ENCODE measurements around the gene ASCC3.

DNA sequence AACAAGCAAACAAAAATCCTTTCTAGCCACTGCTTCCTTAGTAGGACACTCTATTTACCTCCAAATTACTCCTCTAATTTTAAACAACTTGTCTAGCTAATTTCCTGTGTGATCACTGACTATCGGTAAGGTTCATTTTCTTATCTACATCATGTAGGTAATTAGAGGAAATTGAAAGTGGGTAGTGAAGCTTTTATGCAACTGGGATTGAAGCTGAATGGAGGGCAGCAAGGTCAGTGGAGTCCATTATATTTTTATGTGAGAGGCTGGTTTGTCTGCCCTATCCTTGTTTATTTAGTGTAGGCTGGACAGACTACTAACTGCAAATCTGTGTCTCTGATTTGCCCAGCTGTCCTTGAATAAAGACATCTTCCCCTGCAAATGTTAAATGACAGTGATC is 327.9 kb downstream of the ASCC3 start:
- no peak for TF ChIP-seq GATA2 (IDR thresholded peaks at IDR 0.05; ENCODE audit: low read depth, low read length)
- TF ChIP-seq GATA3 (IDR thresholded peaks at IDR 0.05; ENCODE audit: low read depth, low read length), result no peak

Measured in SH-SY5Y (cell line).